Liver (tissue), 9 donors: ENCODE data around the gene BCL2L13. TPM values are rescaled to one million over a fixed set of nuclear protein-coding genes. Genes with fewer than 3 reads are reported as not detected.

ENCODE experiments used
- DNase-seq: peaks from one replicate; pipeline ENCODE4 v3.0.0-alpha.2; 2017; ENCODE audit warnings: low spot score
- H3K27ac ChIP-seq, 2 donors: one replicate each; pipeline ENCODE4 v1.7.0; 2013; ENCODE audit warnings: inconsistent platforms in 2 of 2, low read length in 2 of 2, control low read depth in 1 of 2, low read depth in 1 of 2, mild to moderate bottlenecking in 1 of 2
- H3K27me3 ChIP-seq, 4 donors: one replicate each; pipeline versions ENCODE4 v1.6.1 to v1.7.0; 2013; ENCODE audit warnings: low read length in 3 of 4, inconsistent platforms in 1 of 4, mild to moderate bottlenecking in 1 of 4, moderate library complexity in 1 of 4; ENCODE audit not compliant: control insufficient read depth in 4 of 4, insufficient read depth in 4 of 4
- H3K36me3 ChIP-seq, 4 donors: one replicate each; pipeline versions ENCODE4 v1.6.1 to v1.7.0; 2013; ENCODE audit warnings: low read length in 3 of 4, mild to moderate bottlenecking in 3 of 4, low read depth in 1 of 4, moderate library complexity in 1 of 4; ENCODE audit not compliant: control insufficient read depth in 4 of 4, insufficient read depth in 3 of 4
- H3K4me1 ChIP-seq, 4 donors: one replicate each; pipeline versions ENCODE4 v1.6.1 to v1.7.0; 2013; ENCODE audit warnings: low read length in 3 of 4, mild to moderate bottlenecking in 3 of 4, moderate library complexity in 1 of 4; ENCODE audit not compliant: control insufficient read depth in 4 of 4, insufficient read depth in 4 of 4
- H3K4me3 ChIP-seq, 3 donors: one replicate each; pipeline versions ENCODE4 v1.6.1 to v1.7.0; 2013; ENCODE audit warnings: low read length in 3 of 3, control low read depth in 1 of 3, low read depth in 1 of 3, mild to moderate bottlenecking in 1 of 3
- H3K9ac ChIP-seq, 2 donors: one replicate each; pipeline ENCODE4 v1.7.0; 2013; ENCODE audit warnings: low read length in 2 of 2, mild to moderate bottlenecking in 2 of 2, moderate library complexity in 2 of 2, control low read depth in 1 of 2, low read depth in 1 of 2
- H3K9me3 ChIP-seq, 4 donors: one replicate each; pipeline versions ENCODE4 v1.6.1 to v1.7.0; 2013; ENCODE audit warnings: low read length in 3 of 4; ENCODE audit not compliant: control insufficient read depth in 4 of 4
- EGR1 ChIP-seq, 2 donors: IDR thresholded peaks; 2 replicates each; pipeline ENCODE4 v1.6.1; 2016 to 2018; ENCODE audit warnings: antibody characterized with exemption in 2 of 2, low read depth in 2 of 2
- FOXA1 ChIP-seq: IDR thresholded peaks from 2 replicates; pipeline ENCODE4 v1.6.1; 2016; ENCODE audit warnings: antibody characterized with exemption
- FOXA2 ChIP-seq: IDR thresholded peaks from 2 replicates; pipeline ENCODE4 v1.6.1; 2016; ENCODE audit warnings: antibody characterized with exemption
- GABPA ChIP-seq, 2 donors: IDR thresholded peaks in 1 of 2; conservative IDR thresholded peaks in 1 of 2; 2 replicates each; pipeline ENCODE4 v1.6.1; 2016; ENCODE audit warnings: antibody characterized with exemption in 2 of 2, mild to moderate bottlenecking in 1 of 2, moderate library complexity in 1 of 2
- HNF4A ChIP-seq, 2 donors: conservative IDR thresholded peaks; 2 replicates each; pipeline ENCODE4 v1.6.1; 2016; ENCODE audit warnings: antibody characterized with exemption in 2 of 2, mild to moderate bottlenecking in 2 of 2
- JUND ChIP-seq, 2 donors: IDR thresholded peaks; 2 replicates each; pipeline ENCODE4 v1.6.1; 2016; ENCODE audit warnings: antibody characterized with exemption in 2 of 2
- NR2F2 ChIP-seq: IDR thresholded peaks from 2 replicates; pipeline ENCODE4 v1.6.1; 2016; ENCODE audit warnings: antibody characterized with exemption
- RAD21 ChIP-seq, 2 donors: IDR thresholded peaks; 2 replicates each; pipeline ENCODE4 v1.6.1; 2016; ENCODE audit warnings: antibody characterized with exemption in 2 of 2, mild to moderate bottlenecking in 2 of 2
- RXRA ChIP-seq, 2 donors: IDR thresholded peaks; 2 replicates each; pipeline ENCODE4 v1.6.1; 2017 to 2018; ENCODE audit warnings: antibody characterized with exemption in 2 of 2, mild to moderate bottlenecking in 1 of 2
- SP1 ChIP-seq: IDR thresholded peaks from 2 replicates; pipeline ENCODE4 v1.6.1; 2018; ENCODE audit warnings: antibody characterized with exemption, mild to moderate bottlenecking
- TAF1 ChIP-seq: conservative IDR thresholded peaks from 2 replicates; pipeline ENCODE4 v1.6.1; 2016; ENCODE audit warnings: antibody characterized with exemption, mild to moderate bottlenecking
- YY1 ChIP-seq: IDR thresholded peaks from 2 replicates; pipeline ENCODE4 v1.6.1; 2016; ENCODE audit warnings: antibody characterized with exemption, mild to moderate bottlenecking
- ZBTB33 ChIP-seq: IDR thresholded peaks from 2 replicates; pipeline ENCODE4 v1.6.1; 2016; ENCODE audit warnings: antibody characterized with exemption
- WGBS: extraction: QIAGEN DNeasy Blood & Tissue Kit; methylation state at CpG from one replicate; pipeline ENCODE4 v1.1.7; 2013; 5-methylcytosine and 5-hydroxymethylcytosine counted together
- polyA plus RNA-seq, 2 donors: library from polyadenylated mRNA; stranded (reverse) in 1 of 2; unstranded in 1 of 2; fragments of 200-250 nt in 1 of 2; fragments of >200 nt in 1 of 2; fragmentation: Nextera tagmentation in 1 of 2; extraction: Ambion mirVana in 1 of 2; gene quantifications; one replicate each; pipeline versions ENCODE4 v1.2.1 to v1.2.3, GENCODE V29; 2013 to 2015
- total RNA-seq, 2 donors: library from RNA; depleted of rRNA; stranded (reverse); fragments of >200 nt; gene quantifications; one replicate each; pipeline ENCODE4 v1.2.3, GENCODE V29; 2014
- TF ChIP-seq, protein P1 (sequence below): IDR thresholded peaks from 2 replicates; pipeline ENCODE4 v1.6.1; 2016; ENCODE audit warnings: antibody characterized with exemption
- TF ChIP-seq, protein P2 (sequence below): IDR thresholded peaks from 2 replicates; pipeline ENCODE4 v1.6.1; 2016; ENCODE audit warnings: antibody characterized with exemption, mild to moderate bottlenecking
- TF ChIP-seq, protein P3 (sequence below): fragments of 150-350 bp; IDR thresholded peaks from 2 replicates; pipeline ENCODE4 v1.5.1; 2017; ENCODE audit warnings: improper control_type of control experiment, low read depth, low read length; ENCODE audit not compliant: missing input control
- donor health status: healthy.
- donor health status: healthy.
- donor health status: healthy.
- donor health status: healthy.
- donor health status: healthy.

Gene BCL2L13
- total and polyA plus RNA-seq, 4 donors = 22.3 to 31.8 (median 24.5) TPM

GRCh38 chr22:17779286-17780115, 140.9 kb downstream of the BCL2L13 start:
- Histone ChIP-seq H3K4me3 (no peak overlapping the region), H3K9me3 (no peaks in the 10 kb centered on the region), H3K9ac (no peak overlapping the region), H3K36me3 (no peaks in the 10 kb centered on the region), H3K27me3 (no peaks in the 10 kb centered on the region), H3K4me1 (peaks cover 5 to 22% (median 16%) of the 10 kb centered on the region in 4 donors), H3K27ac (no peak overlapping the region)
- WGBS = 89% methylated on average over 27 of the region's 27 CpGs
- TF ChIP-seq EGR1 (IDR thresholded peaks at IDR 0.05; ENCODE audit: low read depth in 2 of 2) = no peak
- TF ChIP-seq, protein P1, sequence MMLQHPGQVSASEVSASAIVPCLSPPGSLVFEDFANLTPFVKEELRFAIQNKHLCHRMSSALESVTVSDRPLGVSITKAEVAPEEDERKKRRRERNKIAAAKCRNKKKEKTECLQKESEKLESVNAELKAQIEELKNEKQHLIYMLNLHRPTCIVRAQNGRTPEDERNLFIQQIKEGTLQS = no peak
- no peak for TF ChIP-seq RAD21 (IDR thresholded peaks at IDR 0.05)
- no peak for TF ChIP-seq YY1
- TF ChIP-seq, protein P2, sequence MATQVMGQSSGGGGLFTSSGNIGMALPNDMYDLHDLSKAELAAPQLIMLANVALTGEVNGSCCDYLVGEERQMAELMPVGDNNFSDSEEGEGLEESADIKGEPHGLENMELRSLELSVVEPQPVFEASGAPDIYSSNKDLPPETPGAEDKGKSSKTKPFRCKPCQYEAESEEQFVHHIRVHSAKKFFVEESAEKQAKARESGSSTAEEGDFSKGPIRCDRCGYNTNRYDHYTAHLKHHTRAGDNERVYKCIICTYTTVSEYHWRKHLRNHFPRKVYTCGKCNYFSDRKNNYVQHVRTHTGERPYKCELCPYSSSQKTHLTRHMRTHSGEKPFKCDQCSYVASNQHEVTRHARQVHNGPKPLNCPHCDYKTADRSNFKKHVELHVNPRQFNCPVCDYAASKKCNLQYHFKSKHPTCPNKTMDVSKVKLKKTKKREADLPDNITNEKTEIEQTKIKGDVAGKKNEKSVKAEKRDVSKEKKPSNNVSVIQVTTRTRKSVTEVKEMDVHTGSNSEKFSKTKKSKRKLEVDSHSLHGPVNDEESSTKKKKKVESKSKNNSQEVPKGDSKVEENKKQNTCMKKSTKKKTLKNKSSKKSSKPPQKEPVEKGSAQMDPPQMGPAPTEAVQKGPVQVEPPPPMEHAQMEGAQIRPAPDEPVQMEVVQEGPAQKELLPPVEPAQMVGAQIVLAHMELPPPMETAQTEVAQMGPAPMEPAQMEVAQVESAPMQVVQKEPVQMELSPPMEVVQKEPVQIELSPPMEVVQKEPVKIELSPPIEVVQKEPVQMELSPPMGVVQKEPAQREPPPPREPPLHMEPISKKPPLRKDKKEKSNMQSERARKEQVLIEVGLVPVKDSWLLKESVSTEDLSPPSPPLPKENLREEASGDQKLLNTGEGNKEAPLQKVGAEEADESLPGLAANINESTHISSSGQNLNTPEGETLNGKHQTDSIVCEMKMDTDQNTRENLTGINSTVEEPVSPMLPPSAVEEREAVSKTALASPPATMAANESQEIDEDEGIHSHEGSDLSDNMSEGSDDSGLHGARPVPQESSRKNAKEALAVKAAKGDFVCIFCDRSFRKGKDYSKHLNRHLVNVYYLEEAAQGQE = no peak
- no peak for TF ChIP-seq ZBTB33
- TF ChIP-seq TAF1 = no peak
- TF ChIP-seq FOXA2 = no peak
- TF ChIP-seq FOXA1 = no peak
- no peak for TF ChIP-seq RXRA (IDR thresholded peaks at IDR 0.05)
- TF ChIP-seq, protein P3, sequence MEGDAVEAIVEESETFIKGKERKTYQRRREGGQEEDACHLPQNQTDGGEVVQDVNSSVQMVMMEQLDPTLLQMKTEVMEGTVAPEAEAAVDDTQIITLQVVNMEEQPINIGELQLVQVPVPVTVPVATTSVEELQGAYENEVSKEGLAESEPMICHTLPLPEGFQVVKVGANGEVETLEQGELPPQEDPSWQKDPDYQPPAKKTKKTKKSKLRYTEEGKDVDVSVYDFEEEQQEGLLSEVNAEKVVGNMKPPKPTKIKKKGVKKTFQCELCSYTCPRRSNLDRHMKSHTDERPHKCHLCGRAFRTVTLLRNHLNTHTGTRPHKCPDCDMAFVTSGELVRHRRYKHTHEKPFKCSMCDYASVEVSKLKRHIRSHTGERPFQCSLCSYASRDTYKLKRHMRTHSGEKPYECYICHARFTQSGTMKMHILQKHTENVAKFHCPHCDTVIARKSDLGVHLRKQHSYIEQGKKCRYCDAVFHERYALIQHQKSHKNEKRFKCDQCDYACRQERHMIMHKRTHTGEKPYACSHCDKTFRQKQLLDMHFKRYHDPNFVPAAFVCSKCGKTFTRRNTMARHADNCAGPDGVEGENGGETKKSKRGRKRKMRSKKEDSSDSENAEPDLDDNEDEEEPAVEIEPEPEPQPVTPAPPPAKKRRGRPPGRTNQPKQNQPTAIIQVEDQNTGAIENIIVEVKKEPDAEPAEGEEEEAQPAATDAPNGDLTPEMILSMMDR = no peak
- no peak for DNase-seq

DNA sequence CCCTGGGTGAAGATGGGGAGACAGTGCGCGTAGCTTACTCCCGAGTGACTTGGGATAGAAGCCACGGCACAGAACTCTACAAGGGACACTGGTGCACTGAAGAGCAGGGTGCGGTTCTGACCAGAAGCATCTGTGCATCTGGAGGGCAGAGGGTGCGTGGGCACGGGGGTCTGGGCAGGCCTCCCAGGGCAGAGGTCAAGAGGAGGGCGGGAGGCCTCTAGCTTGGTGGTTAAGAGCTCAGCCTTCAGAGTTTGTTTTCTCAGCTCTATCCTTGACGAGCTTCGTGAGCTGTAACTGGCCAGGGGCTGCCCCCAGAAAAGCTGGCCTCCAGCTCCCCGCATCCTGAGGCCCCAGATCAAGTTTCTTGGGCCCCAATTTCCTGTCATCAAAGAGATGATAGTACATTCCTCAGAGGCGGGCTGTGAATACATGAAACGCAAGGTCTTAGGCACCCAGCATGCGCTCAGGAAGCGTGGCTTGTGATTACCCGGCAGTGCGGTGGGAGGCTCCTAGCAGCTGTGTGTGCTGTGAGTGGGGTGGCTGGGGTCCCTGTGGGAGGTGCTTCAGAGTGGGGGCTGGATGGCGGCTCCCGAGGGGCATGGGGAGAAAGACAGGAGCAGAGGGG, 141.7 kb downstream of the BCL2L13 start:
- TF ChIP-seq SP1 (no peak), NR2F2 (no peak), JUND (IDR thresholded peaks at IDR 0.05) (no peak), FOXA2 (no peak), GABPA (IDR thresholded peaks at IDR 0.05 in 1 of 2, conservative IDR thresholded peaks at IDR 0.05 in 1 of 2) (no peak), HNF4A (conservative IDR thresholded peaks at IDR 0.05) (no peak)
- DNase-seq = no peak
- H3K27ac ChIP-seq = no peak overlapping the region
- H3K36me3 ChIP-seq = no peaks in the 10 kb centered on the region
- H3K9ac ChIP-seq = no peak overlapping the region
- H3K4me1 ChIP-seq = peaks cover 2 to 23% (median 15%) of the 10 kb centered on the region in 4 donors
- no peaks in the 10 kb centered on the region for H3K9me3 ChIP-seq
- no peaks in the 10 kb centered on the region for H3K27me3 ChIP-seq
- no peak overlapping the region for H3K4me3 ChIP-seq
- WGBS = 90% methylated on average over 19 of the region's 19 CpGs
